ENCODE measurements around the gene MGAT4A.

- TF ChIP-seq EZH2 (IDR thresholded peaks at IDR 0.05) (no peak), POLR2AphosphoS5 (IDR thresholded peaks at IDR 0.05; ENCODE audit: borderline replicate concordance, low read depth, low read length) (no peak)
These were observed 3.4 kb downstream of the MGAT4A start for GRCh38 chr2:98727369-98728087.
